ENCODE results near the gene TOR3A. TPM values are rescaled to one million over a fixed set of nuclear protein-coding genes. Genes with fewer than 3 reads are reported as not detected.

Gene TOR3A
- polyA plus RNA-seq, 1 of the 3 experiments (the other 2 are of a cell fraction) = 29.9 TPM

DNA sequence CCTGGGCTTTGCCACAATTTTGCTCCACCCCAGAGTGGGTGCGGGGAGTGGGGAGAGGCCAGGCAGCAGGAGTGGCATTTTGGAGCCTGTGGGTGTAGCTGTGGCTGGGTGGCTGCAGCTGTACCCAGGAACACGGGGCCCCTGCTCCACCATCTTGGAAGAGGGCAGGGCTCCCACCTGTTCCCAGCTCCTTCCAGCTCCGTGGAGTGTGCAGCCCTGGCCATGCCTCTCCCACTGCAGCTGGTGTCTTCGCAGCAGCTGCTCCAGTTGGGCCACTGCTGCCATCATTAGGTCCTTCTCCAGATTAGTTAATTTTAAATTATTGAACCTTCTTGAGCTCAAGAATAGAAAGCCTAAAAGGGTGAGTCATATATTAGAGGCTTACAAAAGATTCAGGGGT is 38.6 kb upstream of the TOR3A start (continued):
- TF ChIP-seq EZH2phosphoT487 (IDR thresholded peaks at IDR 0.05; ENCODE audit: borderline replicate concordance, low read depth) (no peak), YY1 (IDR thresholded peaks at IDR 0.05; ENCODE audit: low read depth) (no peak), RAD21 (IDR thresholded peaks at IDR 0.05; ENCODE audit: low read length) (no peak)
- TF ChIP-seq, protein P1, sequence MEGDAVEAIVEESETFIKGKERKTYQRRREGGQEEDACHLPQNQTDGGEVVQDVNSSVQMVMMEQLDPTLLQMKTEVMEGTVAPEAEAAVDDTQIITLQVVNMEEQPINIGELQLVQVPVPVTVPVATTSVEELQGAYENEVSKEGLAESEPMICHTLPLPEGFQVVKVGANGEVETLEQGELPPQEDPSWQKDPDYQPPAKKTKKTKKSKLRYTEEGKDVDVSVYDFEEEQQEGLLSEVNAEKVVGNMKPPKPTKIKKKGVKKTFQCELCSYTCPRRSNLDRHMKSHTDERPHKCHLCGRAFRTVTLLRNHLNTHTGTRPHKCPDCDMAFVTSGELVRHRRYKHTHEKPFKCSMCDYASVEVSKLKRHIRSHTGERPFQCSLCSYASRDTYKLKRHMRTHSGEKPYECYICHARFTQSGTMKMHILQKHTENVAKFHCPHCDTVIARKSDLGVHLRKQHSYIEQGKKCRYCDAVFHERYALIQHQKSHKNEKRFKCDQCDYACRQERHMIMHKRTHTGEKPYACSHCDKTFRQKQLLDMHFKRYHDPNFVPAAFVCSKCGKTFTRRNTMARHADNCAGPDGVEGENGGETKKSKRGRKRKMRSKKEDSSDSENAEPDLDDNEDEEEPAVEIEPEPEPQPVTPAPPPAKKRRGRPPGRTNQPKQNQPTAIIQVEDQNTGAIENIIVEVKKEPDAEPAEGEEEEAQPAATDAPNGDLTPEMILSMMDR (IDR thresholded peaks at IDR 0.05) = no peak

DNA sequence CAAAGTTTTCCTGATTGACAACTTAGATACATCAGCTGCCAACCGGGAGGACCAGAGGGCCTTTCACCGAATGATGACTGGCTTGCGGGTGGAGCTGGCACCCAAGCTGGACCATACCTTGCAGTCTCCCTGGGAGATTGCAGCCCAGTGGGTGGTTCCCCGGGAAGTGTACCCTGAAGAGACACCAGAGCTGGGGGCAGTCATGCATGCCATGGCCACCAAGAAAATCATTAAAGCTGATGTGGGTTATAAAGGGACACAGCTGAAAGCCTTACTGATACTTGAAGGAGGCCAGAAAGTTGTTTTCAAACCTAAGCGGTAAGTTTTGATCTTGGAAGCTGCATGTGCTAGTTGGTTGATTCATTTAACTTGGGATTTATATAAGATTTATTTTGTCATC is 38.0 kb upstream of the TOR3A start:
- ChIA-PET POLR2A (no interaction called here), CTCF (interaction anchor here (2.5 kb wide), 1 partner anchor 41 kb away, joined by 10 read pairs; no protein-coding TSS in a partner anchor)
- Histone ChIP-seq H3K4me1 (ENCODE audit: control insufficient read depth in 1 of 2, insufficient read depth in 2 of 2, low read depth in 1 of 2, low read length in 1 of 2) (peaks cover 11 to 16% of the 10 kb centered on the region in 2 experiments; a peak in 3 of 4 replicates), H4K20me1 (ENCODE audit: insufficient read depth) (peaks cover 6% of the 10 kb centered on the region; the same call in 1 of the 2 replicates), H3K9me3 (no peaks in the 10 kb centered on the region), H3K79me2 (ENCODE audit: insufficient read depth) (peaks cover 44% of the 10 kb centered on the region), H3K9ac (no peak overlapping the region), H3K9me2 (no peaks in the 10 kb centered on the region), H3K27ac (ENCODE audit: low read depth in 2 of 2, low read length in 1 of 2) (no peak overlapping the region), H2AFZ (ENCODE audit: low read depth) (no peak overlapping the region), H3F3A (replicated peaks; ENCODE audit: insufficient read depth) (no peaks in the 10 kb centered on the region), H3K27me3 (ENCODE audit: insufficient read depth) (no peaks in the 10 kb centered on the region), H3K4me2 (no peak overlapping the region), H3K4me3 (ENCODE audit: low read depth in 2 of 2, low read length in 1 of 2) (no peak overlapping the region), H3K36me3 (replicated peaks in 1 of 2; ENCODE audit: control insufficient read depth in 1 of 2, insufficient read depth in 2 of 2, low read length in 1 of 2) (peaks cover 0 to 3% of the 10 kb centered on the region in 2 experiments)
- 95% methylated on average over 5 of the region's 5 CpGs for WGBS (ENCODE audit: low lambda C conversion rate)
- TF ChIP-seq REST (IDR thresholded peaks at IDR 0.05; ENCODE audit: low read depth, low read length) = no peak
- TF ChIP-seq EP300 (IDR thresholded peaks at IDR 0.05; ENCODE audit: borderline replicate concordance in 1 of 2, low read depth in 1 of 2, low read length in 1 of 2) = no peak
- TF ChIP-seq NRF1 (IDR thresholded peaks at IDR 0.05; ENCODE audit: low read depth, low read length) = no peak
- TF ChIP-seq, protein P2, sequence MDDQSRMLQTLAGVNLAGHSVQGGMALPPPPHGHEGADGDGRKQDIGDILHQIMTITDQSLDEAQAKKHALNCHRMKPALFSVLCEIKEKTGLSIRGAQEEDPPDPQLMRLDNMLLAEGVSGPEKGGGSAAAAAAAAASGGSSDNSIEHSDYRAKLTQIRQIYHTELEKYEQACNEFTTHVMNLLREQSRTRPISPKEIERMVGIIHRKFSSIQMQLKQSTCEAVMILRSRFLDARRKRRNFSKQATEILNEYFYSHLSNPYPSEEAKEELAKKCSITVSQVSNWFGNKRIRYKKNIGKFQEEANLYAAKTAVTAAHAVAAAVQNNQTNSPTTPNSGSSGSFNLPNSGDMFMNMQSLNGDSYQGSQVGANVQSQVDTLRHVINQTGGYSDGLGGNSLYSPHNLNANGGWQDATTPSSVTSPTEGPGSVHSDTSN (IDR thresholded peaks at IDR 0.05) = no peak
- no peak for TF ChIP-seq RXRA (IDR thresholded peaks at IDR 0.05; ENCODE audit: borderline replicate concordance, low read depth)
- no peak for DNase-seq
